ENCODE results near the gene TBL1Y. TPM values are rescaled to one million over a fixed set of nuclear protein-coding genes. Genes with fewer than 3 reads are reported as not detected.

The TBL1Y gene
- total RNA-seq, 2 donors from 2014 or later, result 9.4 to 11.3 TPM

DNA sequence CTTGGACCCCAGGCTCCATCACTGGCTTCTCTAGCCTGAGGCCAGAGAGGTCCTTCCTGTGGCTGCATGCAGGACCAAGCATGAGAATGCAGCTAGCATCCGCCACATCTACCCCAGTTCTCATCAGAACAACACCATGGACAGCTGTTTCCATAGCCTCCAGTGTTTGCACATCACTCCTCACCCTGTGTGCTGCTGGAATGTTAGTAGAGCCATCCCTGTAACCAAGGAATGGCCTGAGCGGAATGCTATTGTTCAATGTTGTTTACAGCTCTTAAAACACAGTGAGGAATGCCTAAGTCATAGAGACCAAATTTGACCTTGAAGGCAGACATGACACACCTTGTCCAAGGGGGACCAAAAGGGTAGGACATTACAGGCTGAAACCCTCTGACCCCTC is 183.9 kb downstream of the TBL1Y start:
- Histone ChIP-seq H3K27me3 (replicated peaks; ENCODE audit: insufficient read depth) (no peaks in the 10 kb centered on the region), H3K27ac (no peak overlapping the region), H3K9me3 (no peaks in the 10 kb centered on the region), H3K36me3 (no peaks in the 10 kb centered on the region), H3K4me1 (replicated peaks) (no peaks in the 10 kb centered on the region), H3K4me3 (no peak overlapping the region)
- TF ChIP-seq POLR2A (IDR thresholded peaks at IDR 0.05), result no peak
- TF ChIP-seq, protein P1, sequence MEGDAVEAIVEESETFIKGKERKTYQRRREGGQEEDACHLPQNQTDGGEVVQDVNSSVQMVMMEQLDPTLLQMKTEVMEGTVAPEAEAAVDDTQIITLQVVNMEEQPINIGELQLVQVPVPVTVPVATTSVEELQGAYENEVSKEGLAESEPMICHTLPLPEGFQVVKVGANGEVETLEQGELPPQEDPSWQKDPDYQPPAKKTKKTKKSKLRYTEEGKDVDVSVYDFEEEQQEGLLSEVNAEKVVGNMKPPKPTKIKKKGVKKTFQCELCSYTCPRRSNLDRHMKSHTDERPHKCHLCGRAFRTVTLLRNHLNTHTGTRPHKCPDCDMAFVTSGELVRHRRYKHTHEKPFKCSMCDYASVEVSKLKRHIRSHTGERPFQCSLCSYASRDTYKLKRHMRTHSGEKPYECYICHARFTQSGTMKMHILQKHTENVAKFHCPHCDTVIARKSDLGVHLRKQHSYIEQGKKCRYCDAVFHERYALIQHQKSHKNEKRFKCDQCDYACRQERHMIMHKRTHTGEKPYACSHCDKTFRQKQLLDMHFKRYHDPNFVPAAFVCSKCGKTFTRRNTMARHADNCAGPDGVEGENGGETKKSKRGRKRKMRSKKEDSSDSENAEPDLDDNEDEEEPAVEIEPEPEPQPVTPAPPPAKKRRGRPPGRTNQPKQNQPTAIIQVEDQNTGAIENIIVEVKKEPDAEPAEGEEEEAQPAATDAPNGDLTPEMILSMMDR (IDR thresholded peaks at IDR 0.05), result no peak
- TF ChIP-seq POLR2AphosphoS5 (IDR thresholded peaks at IDR 0.05), result no peak
- 100% methylated on average over 2 of the region's 2 CpGs for WGBS
- no peak for DNase-seq (ENCODE audit: low spot score)
- intact Hi-C loops (cut with DNase I), result no loop called here

DNA sequence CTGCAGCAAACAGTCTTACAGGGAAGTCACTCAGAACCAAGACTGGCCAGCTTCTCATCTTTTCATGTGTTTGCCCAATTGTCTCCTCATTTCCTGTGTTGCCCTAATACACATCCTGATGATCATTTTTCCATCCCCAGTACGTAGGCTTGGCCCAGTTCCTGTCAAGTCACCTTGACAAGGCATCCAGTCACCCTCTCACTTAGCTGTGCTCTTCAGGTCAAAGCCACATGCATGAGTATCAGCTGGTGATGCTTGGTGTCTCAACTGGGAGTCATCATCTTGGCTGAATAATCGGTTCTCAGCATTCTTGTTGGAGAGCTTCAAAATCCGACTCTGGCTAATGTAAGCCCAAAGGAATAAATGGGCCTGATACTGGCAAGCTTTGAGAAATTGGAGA is 186.5 kb downstream of the TBL1Y start:
- intact Hi-C loops (cut with DNase I), result no loop called here

DNA sequence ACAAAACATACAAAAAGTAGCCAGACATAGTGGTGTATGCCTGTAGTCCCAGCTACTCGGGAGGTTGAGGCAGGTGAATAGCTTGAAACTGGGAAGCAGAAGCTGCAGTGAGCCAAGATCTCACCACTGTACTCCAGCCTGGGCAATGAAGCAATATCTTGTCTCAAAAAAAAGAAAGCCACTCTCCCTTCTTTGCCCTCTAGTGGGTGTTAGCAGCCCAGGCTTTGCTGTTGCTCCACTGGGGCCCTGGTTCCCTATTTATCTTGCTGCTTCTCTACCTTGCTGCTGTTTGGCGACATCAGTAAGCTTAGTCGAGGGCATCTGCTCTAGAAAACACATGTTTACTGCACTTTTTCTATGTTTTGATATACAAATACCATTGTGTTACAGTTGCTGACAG is 189.2 kb downstream of the TBL1Y start:
- Histone ChIP-seq H3K9me3 (no peaks in the 10 kb centered on the region), H3K4me3 (no peak overlapping the region), H3K27me3 (replicated peaks; ENCODE audit: insufficient read depth) (no peaks in the 10 kb centered on the region), H3K4me1 (replicated peaks) (no peaks in the 10 kb centered on the region), H3K36me3 (no peaks in the 10 kb centered on the region), H3K27ac (no peak overlapping the region)
- 97% methylated on average over 3 of the region's 3 CpGs for WGBS
- intact Hi-C loops (cut with DNase I), result no loop called here
- TF ChIP-seq POLR2AphosphoS5 (IDR thresholded peaks at IDR 0.05) (no peak), POLR2A (IDR thresholded peaks at IDR 0.05) (no peak)
- TF ChIP-seq, protein P1 (IDR thresholded peaks at IDR 0.05), result no peak
- no peak for DNase-seq (ENCODE audit: low spot score)

More for the DNA sequence above, 186.5 kb downstream of the TBL1Y start:
- TF ChIP-seq POLR2A (IDR thresholded peaks at IDR 0.05), result no peak
- TF ChIP-seq, protein P1 (IDR thresholded peaks at IDR 0.05), result no peak
- TF ChIP-seq POLR2AphosphoS5 (IDR thresholded peaks at IDR 0.05), result no peak
- 92% methylated on average over 3 of the region's 3 CpGs for WGBS
- Histone ChIP-seq H3K4me3 (no peak overlapping the region), H3K36me3 (no peaks in the 10 kb centered on the region), H3K27me3 (replicated peaks; ENCODE audit: insufficient read depth) (no peaks in the 10 kb centered on the region), H3K4me1 (replicated peaks) (no peaks in the 10 kb centered on the region), H3K27ac (no peak overlapping the region), H3K9me3 (no peaks in the 10 kb centered on the region)
- DNase-seq (ENCODE audit: low spot score), result no peak

- no peaks in the 10 kb centered on the region for H3K27me3 ChIP-seq (replicated peaks; ENCODE audit: insufficient read depth)
- no peaks in the 10 kb centered on the region for H3K36me3 ChIP-seq
- no peaks in the 10 kb centered on the region for H3K9me3 ChIP-seq
- H3K27ac ChIP-seq, result no peak overlapping the region
- no peak for DNase-seq (ENCODE audit: low spot score)
- 79% methylated on average over 1 of the region's 1 CpG for WGBS
- no peak overlapping the region for H3K4me3 ChIP-seq
- intact Hi-C loops (cut with DNase I), result no loop called here
- H3K4me1 ChIP-seq (replicated peaks), result no peaks in the 10 kb centered on the region
- TF ChIP-seq POLR2AphosphoS5 (IDR thresholded peaks at IDR 0.05) (no peak), POLR2A (IDR thresholded peaks at IDR 0.05) (no peak)
- TF ChIP-seq, protein P1 (IDR thresholded peaks at IDR 0.05), result no peak
Observed at GRCh38 chrY:7102680-7103079, 192.2 kb downstream of the TBL1Y start.

DNA sequence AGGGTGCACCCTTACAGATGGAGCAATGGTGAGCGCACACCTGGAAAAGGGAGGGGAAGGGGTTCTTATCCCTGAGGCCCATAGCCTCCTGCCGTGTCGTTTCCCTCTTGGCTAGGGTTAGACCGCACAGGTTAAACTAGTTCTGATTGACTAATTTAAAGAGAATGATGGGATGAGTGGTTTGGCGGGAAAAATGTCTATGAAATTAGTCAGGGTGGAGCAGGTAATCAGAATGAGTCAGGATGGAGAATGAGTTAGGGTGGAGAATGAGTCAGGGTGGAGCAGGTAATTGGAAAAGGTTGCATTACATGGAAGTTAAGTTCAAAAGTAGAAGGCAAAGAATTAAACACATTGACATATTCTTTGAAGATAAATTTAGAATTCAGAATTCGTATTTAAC is 196.7 kb downstream of the TBL1Y start:
- H3K27me3 ChIP-seq (replicated peaks; ENCODE audit: insufficient read depth), result no peaks in the 10 kb centered on the region
- intact Hi-C loops (cut with DNase I), result no loop called here
- no peak overlapping the region for H3K4me3 ChIP-seq
- WGBS, result 85% methylated on average over 6 of the region's 6 CpGs
- DNase-seq (ENCODE audit: low spot score), result no peak
- TF ChIP-seq POLR2A (IDR thresholded peaks at IDR 0.05), result no peak
- TF ChIP-seq POLR2AphosphoS5 (IDR thresholded peaks at IDR 0.05), result no peak
- TF ChIP-seq, protein P1 (IDR thresholded peaks at IDR 0.05), result no peak
- H3K27ac ChIP-seq, result no peak overlapping the region
- no peaks in the 10 kb centered on the region for H3K9me3 ChIP-seq
- no peaks in the 10 kb centered on the region for H3K4me1 ChIP-seq (replicated peaks)
- no peaks in the 10 kb centered on the region for H3K36me3 ChIP-seq
